SK-N-SH (cell line): ENCODE measurements around the gene PRKCQ. TPM values are rescaled to one million over a fixed set of nuclear protein-coding genes. Genes with fewer than 3 reads are reported as not detected.
A peak's percentile ranks its signal among the peaks of the same experiment; 100 is the strongest.

Source experiments
- CTCF ChIA-PET: fragments of 300-600, 350-600 bp; formaldehyde crosslinking; extraction: SDS; loops from one replicate; lab custom pipeline; 2021; lab: Yijun Ruan, JAX
- POLR2A ChIA-PET: fragments of 350-600 bp; sonication (Branson Sonifier 250); formaldehyde crosslinking; extraction: SDS; loops from one replicate; lab custom pipeline; 2020; ENCODE audit warnings: antibody characterized with exemption, inconsistent platforms; lab: Yijun Ruan, JAX
- DNase-seq: peaks from one replicate; pipeline ENCODE4 v3.0.0; 2012
- H2AFZ ChIP-seq: fragments of 200-600 bp; sonication (generic); 2 replicates; pipeline ENCODE4 v1.8.1; 2016; ENCODE audit warnings: antibody characterized with exemption, mild to moderate bottlenecking, low read depth
- H3F3A ChIP-seq: fragments of 200-600 bp; sonication (generic); replicated peaks from 2 replicates; pipeline ENCODE3; 2016; ENCODE audit warnings: antibody characterized with exemption, mild to moderate bottlenecking; ENCODE audit not compliant: insufficient read depth
- H3K27ac ChIP-seq, 2 experiments: fragments of 200-500 bp in 1 of 2; fragments of 200-600 bp in 1 of 2; sonication (Bioruptor generic) in 1 of 2; sonication (generic), shearing (Covaris generic) in 1 of 2; 2 replicates each; pipeline versions ENCODE4 v1.5.1 to v1.6.1; 2014 to 2016; ENCODE audit warnings: low read depth in 2 of 2, inconsistent platforms in 1 of 2, low read length in 1 of 2, mild to moderate bottlenecking in 1 of 2, mixed read lengths in 1 of 2
- H3K27me3 ChIP-seq: fragments of 200-600 bp; sonication (generic), shearing (Covaris generic); 2 replicates; pipeline ENCODE4 v1.6.1; 2016; ENCODE audit warnings: mixed run types; ENCODE audit not compliant: insufficient read depth
- H3K36me3 ChIP-seq, 2 experiments: fragments of 200-500 bp in 1 of 2; fragments of 200-600 bp in 1 of 2; sonication (Bioruptor generic) in 1 of 2; sonication (generic) in 1 of 2; replicated peaks in 1 of 2; 2 replicates each; pipeline versions ENCODE3 to v1.5.1; 2014 to 2016; ENCODE audit warnings: low read length in 1 of 2, mild to moderate bottlenecking in 1 of 2; ENCODE audit not compliant: insufficient read depth in 2 of 2, control insufficient read depth in 1 of 2
- H3K4me1 ChIP-seq, 2 experiments: fragments of 200-500 bp in 1 of 2; fragments of 200-600 bp in 1 of 2; sonication (Bioruptor generic) in 1 of 2; sonication (generic), shearing (Covaris generic) in 1 of 2; 2 replicates each; pipeline versions ENCODE4 v1.5.1 to v1.6.1; 2014 to 2016; ENCODE audit warnings: low read depth in 1 of 2, low read length in 1 of 2, mixed run types in 1 of 2; ENCODE audit not compliant: insufficient read depth in 2 of 2, control insufficient read depth in 1 of 2
- H3K4me2 ChIP-seq: fragments of 200-600 bp; sonication (generic), shearing (Covaris generic); 2 replicates; pipeline ENCODE4 v1.6.1; 2017; ENCODE audit warnings: mixed run types
- H3K4me3 ChIP-seq, 2 experiments: fragments of 200-500 bp in 1 of 2; fragments of 200-600 bp in 1 of 2; sonication (Bioruptor generic) in 1 of 2; sonication (generic), shearing (Covaris generic) in 1 of 2; 2 replicates each; pipeline versions ENCODE4 v1.5.1 to v1.8.1; 2014 to 2016; ENCODE audit warnings: low read depth in 2 of 2, inconsistent platforms in 1 of 2, low read length in 1 of 2, mild to moderate bottlenecking in 1 of 2, mixed read lengths in 1 of 2, moderate library complexity in 1 of 2
- H3K79me2 ChIP-seq: fragments of 200-600 bp; sonication (generic); 2 replicates; pipeline ENCODE4 v1.8.1; 2017; ENCODE audit warnings: mild to moderate bottlenecking; ENCODE audit not compliant: insufficient read depth
- H3K9ac ChIP-seq: fragments of 200-600 bp; sonication (generic); 2 replicates; pipeline ENCODE4 v1.6.1; 2017; ENCODE audit warnings: mixed run types
- H3K9me2 ChIP-seq: fragments of 200-600 bp; sonication (generic); 2 replicates; pipeline ENCODE4 v1.6.1; 2017; ENCODE audit warnings: mixed run types
- H3K9me3 ChIP-seq: fragments of 200-600 bp; sonication (generic); 2 replicates; pipeline ENCODE4 v1.6.1; 2017; ENCODE audit warnings: mixed run types, mild to moderate bottlenecking, moderate library complexity
- H4K20me1 ChIP-seq: fragments of 200-600 bp; sonication (generic); 2 replicates; pipeline ENCODE4 v1.6.1; 2017; ENCODE audit warnings: mild to moderate bottlenecking, mixed run types; ENCODE audit not compliant: insufficient read depth
- EP300 ChIP-seq, 2 experiments: IDR thresholded peaks; 2 replicates each; pipeline versions ENCODE4 v1.4.0 to v1.6.1; 2012; ENCODE audit warnings: borderline replicate concordance in 1 of 2, low read depth in 1 of 2, low read length in 1 of 2
- EZH2phosphoT487 ChIP-seq: fragments of 200-600 bp; sonication (generic); IDR thresholded peaks from 2 replicates; pipeline ENCODE4 v1.6.1; 2017; ENCODE audit warnings: low read depth, mixed run types, mild to moderate bottlenecking, antibody characterized with exemption, moderate library complexity, borderline replicate concordance
- FOSL2 ChIP-seq: IDR thresholded peaks from 2 replicates; pipeline ENCODE4 v1.4.0; 2012; ENCODE audit warnings: low read depth, mild to moderate bottlenecking, moderate library complexity, borderline replicate concordance
- FOXM1 ChIP-seq: IDR thresholded peaks from 2 replicates; pipeline ENCODE4 v1.4.0; 2012; ENCODE audit warnings: low read depth, mild to moderate bottlenecking
- GATA2 ChIP-seq: sonication (generic); formaldehyde crosslinking; IDR thresholded peaks from 2 replicates; pipeline ENCODE4 v1.5.0; 2020; ENCODE audit warnings: mild to moderate bottlenecking, missing genetic modification reagents
- IRF3 ChIP-seq: fragments of 150-350 bp; IDR thresholded peaks from 2 replicates; pipeline ENCODE4 v1.6.1; 2016; ENCODE audit warnings: mild to moderate bottlenecking, low read depth, low read length
- MEF2A ChIP-seq: IDR thresholded peaks from 2 replicates; pipeline ENCODE4 v1.4.0; 2012; ENCODE audit warnings: low read depth, borderline replicate concordance
- NRF1 ChIP-seq: IDR thresholded peaks from 2 replicates; pipeline ENCODE4 v1.6.1; 2012; ENCODE audit warnings: low read depth, mild to moderate bottlenecking, low read length
- PBX3 ChIP-seq: IDR thresholded peaks from 2 replicates; pipeline ENCODE4; 2012
- POLR2AphosphoS5 ChIP-seq: IDR thresholded peaks from 2 replicates; pipeline ENCODE4 v1.6.1; 2012; ENCODE audit warnings: low read depth, low read length
- RAD21 ChIP-seq: IDR thresholded peaks from 2 replicates; pipeline ENCODE4 v1.6.1; 2012; ENCODE audit warnings: mild to moderate bottlenecking, low read length
- RCOR1 ChIP-seq: fragments of 150-350 bp; IDR thresholded peaks from 2 replicates; pipeline ENCODE4 v1.6.1; 2017; ENCODE audit warnings: antibody characterized with exemption, low read length
- REST ChIP-seq: IDR thresholded peaks from 2 replicates; pipeline ENCODE4 v1.6.1; 2012; ENCODE audit warnings: mild to moderate bottlenecking, low read depth, low read length, moderate library complexity
- RFX5 ChIP-seq: IDR thresholded peaks from 2 replicates; pipeline ENCODE4 v1.6.1; 2012; ENCODE audit warnings: mild to moderate bottlenecking, improper control_type of control experiment, low read length
- SMC3 ChIP-seq: IDR thresholded peaks from 2 replicates; pipeline ENCODE4 v1.6.1; 2012; ENCODE audit warnings: low read depth, low read length, improper control_type of control experiment
- TAF1 ChIP-seq: IDR thresholded peaks from 2 replicates; pipeline ENCODE4 v1.6.1; 2012; ENCODE audit warnings: low read depth, mild to moderate bottlenecking, low read length, moderate library complexity, borderline replicate concordance
- TCF12 ChIP-seq: IDR thresholded peaks from 2 replicates; pipeline ENCODE4 v1.4.0; 2012
- USF1 ChIP-seq: IDR thresholded peaks from 2 replicates; pipeline ENCODE4 v1.4.0; 2012; ENCODE audit warnings: low read depth, borderline replicate concordance
- ZBTB33 ChIP-seq: IDR thresholded peaks from 2 replicates; pipeline ENCODE4 v1.4.0; 2012; ENCODE audit warnings: low read depth, borderline replicate concordance
- WGBS: methylation state at CpG from one replicate; pipeline ENCODE4 v1.1.6; 2017; ENCODE audit warnings: low lambda C conversion rate; 5-methylcytosine and 5-hydroxymethylcytosine counted together
- polyA plus RNA-seq, 3 experiments: library from polyadenylated mRNA; depleted of rRNA; stranded (reverse); fragments of >200 nt; gene quantifications; 2 replicates each; pipeline ENCODE4 v1.2.3, GENCODE V29; 2012

PRKCQ gene
- polyA plus RNA-seq, 1 of the 3 experiments (the other 2 are of a cell fraction): 0.18 TPM

- no peak for TF ChIP-seq POLR2AphosphoS5
These were observed 378 bp upstream of the PRKCQ start (continued) for GRCh38 chr10:6580279-6581029.

GRCh38 chr10:6579183-6579903, 733 bp downstream of the PRKCQ start:
- Histone ChIP-seq H3F3A (no peaks in the 10 kb centered on the region), H3K9ac (no peak overlapping the region), H4K20me1 (no peaks in the 10 kb centered on the region), H3K27ac (no peak overlapping the region), H3K4me3 (peak overlapping the region; percentile 65 to 68), H3K27me3 (peaks cover 20% of the 10 kb centered on the region), H3K4me1 (peaks cover 0 to 7% of the 10 kb centered on the region in 2 experiments; a peak in 1 of 4 replicates), H3K9me3 (no peaks in the 10 kb centered on the region), H3K36me3 (no peaks in the 10 kb centered on the region), H3K4me2 (peak overlapping the region; percentile 85), H3K9me2 (no peaks in the 10 kb centered on the region), H2AFZ (no peak overlapping the region), H3K79me2 (no peaks in the 10 kb centered on the region)
- WGBS: 38% methylated on average over 14 of the region's 16 CpGs
- ChIA-PET POLR2A (no interaction called here), CTCF (interaction anchor here (1.0 kb wide), 2 partner anchors 26 to 92 kb away, joined by 3 read pairs; no protein-coding TSS in a partner anchor)
- no peak for TF ChIP-seq GATA2 (CRISPR knock-in tag)
- TF ChIP-seq TCF12: no peak
- no peak for TF ChIP-seq FOXM1
- no peak for TF ChIP-seq RAD21
- TF ChIP-seq RCOR1: no peak
- TF ChIP-seq NRF1: no peak
- no peak for TF ChIP-seq RFX5
- no peak for TF ChIP-seq EZH2phosphoT487
- no peak for TF ChIP-seq USF1
- TF ChIP-seq IRF3: no peak
- TF ChIP-seq TAF1: no peak
- no peak for TF ChIP-seq SMC3
- no peak for TF ChIP-seq FOSL2
- no peak for TF ChIP-seq PBX3
- no peak for TF ChIP-seq POLR2AphosphoS5
- no peak for TF ChIP-seq EP300 (IDR thresholded peaks at IDR 0.05; ENCODE audit: borderline replicate concordance in 1 of 2, low read depth in 1 of 2, low read length in 1 of 2)
- TF ChIP-seq REST: no peak
- no peak for TF ChIP-seq MEF2A
- TF ChIP-seq ZBTB33: no peak
- no peak for DNase-seq
